GM20431 (cell line): ENCODE measurements around the gene EEFSEC.

Experiments
- in situ Hi-C: fragments of 300-500 bp; cut with MseI, MboI; formaldehyde crosslinking; loops from one replicate; pipeline ENCODE4 v1.15.0; 2020; ENCODE audit warnings: low sequenced_read_pairs; ENCODE audit not compliant: unreplicated experiment

EEFSEC gene

GRCh38 chr3:128427872-128428822, 274.9 kb downstream of the EEFSEC start:
- in situ Hi-C loops, result loop anchor here (25.0 kb wide), 1 partner anchor 159 kb away; no protein-coding TSS in a partner anchor

GRCh38 chr3:128429275-128429674, 276.0 kb downstream of the EEFSEC start:
- in situ Hi-C loops, result loop anchor here (25.0 kb wide), 1 partner anchor 158 kb away; no protein-coding TSS in a partner anchor

DNA sequence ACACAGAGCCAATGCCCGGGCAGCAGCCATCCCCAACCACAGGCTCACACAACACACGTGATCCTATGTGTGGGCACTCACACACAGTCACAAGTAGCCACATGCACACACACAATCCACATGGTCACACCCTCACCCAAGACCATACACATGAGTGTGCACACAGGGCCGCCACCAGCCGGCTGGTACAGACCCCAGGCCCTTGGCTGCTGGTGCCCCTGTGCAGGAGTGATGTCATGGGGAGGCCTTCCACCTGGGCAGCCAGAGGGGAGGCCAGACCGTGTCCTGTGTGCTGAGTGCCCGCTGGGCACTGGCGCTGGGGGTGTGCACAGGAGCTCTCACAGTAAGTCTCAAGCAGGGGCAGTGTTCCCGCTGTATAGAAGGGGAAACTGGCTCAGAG, 276.5 kb downstream of the EEFSEC start:
- in situ Hi-C loops, result loop anchor here (25.0 kb wide), 1 partner anchor 158 kb away; no protein-coding TSS in a partner anchor

- in situ Hi-C loops, result loop anchor here (25.0 kb wide), 1 partner anchor 157 kb away; no protein-coding TSS in a partner anchor
Observed at GRCh38 chr3:128430301-128430700, 277.0 kb downstream of the EEFSEC start.

GRCh38 chr3:128430731-128431130, 277.4 kb downstream of the EEFSEC start:
- in situ Hi-C loops, result loop anchor here (25.0 kb wide), 1 partner anchor 157 kb away; no protein-coding TSS in a partner anchor

DNA sequence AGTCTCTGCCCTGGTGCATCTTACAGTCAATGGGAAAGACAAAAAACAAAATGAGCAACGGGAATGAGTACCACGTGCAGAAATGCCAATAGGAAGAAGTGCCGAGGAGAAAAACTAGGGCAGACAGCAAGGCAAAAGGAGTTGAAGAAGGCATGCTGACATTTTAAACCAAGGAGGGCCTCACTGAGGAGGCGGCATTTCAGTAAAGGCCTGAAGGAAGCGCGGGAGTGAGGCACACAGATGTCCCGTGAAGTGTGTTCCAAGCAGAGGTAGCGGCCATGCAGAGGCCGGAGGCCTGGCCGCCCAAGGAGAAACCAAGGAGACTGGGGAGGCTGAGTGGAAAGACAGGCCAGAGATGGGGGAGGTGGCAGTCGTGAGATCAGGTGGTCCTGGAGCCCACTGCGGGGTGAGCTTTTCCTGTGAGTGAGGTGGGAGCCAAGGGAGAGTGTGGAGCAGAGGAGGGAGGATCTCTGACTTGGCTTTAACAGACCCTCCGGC, 278.6 kb downstream of the EEFSEC start:
- in situ Hi-C loops, result loop anchor here (25.0 kb wide), 1 partner anchor 155 kb away; no protein-coding TSS in a partner anchor

- in situ Hi-C loops, result loop anchor here (25.0 kb wide), 1 partner anchor 155 kb away; no protein-coding TSS in a partner anchor
Observed at GRCh38 chr3:128432301-128432970, 279.2 kb downstream of the EEFSEC start.

DNA sequence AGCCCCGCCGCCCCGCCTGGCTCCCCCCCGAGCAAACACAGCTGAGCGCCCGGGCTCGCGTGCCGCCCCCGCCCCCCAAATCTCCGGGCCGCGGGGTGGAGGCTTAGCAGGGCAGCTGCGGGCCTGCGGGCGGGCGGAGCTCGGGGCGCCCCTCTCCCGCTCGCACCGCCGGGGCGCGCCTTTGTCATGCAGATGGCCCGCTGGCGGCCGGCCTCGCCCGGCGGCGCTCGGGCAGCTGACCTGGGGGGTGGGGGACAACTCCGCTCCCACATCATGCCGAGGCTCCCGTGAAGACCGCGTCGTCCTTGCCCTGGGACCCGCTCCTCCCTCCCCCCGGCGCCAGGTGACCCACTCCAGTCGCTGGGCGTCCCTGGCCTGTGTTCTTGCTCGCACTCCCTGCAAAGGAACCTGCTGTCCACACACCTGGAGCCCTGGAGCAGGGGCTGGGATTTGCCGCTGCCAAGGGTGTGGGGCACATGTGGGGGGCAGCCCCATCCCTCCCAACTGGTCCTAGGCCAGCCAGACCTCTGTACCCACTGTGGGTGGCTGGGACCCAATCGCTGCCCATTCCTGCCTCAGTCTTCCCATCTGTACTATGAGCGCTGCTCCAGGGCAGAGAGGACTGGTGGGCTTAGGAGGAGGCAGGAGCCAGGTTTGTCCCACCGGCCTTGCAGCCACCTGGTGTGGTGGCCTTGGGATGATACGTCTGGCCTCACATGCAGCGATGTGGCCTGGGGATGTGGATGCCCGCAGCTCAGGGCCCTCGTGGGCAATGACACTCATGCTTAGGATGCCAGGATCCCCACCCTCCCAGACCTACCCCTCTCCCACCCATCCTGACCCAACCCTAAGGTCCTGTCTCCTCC, 279.9 kb downstream of the EEFSEC start:
- in situ Hi-C loops, result loop anchor here (25.0 kb wide), 1 partner anchor 154 kb away; no protein-coding TSS in a partner anchor

DNA sequence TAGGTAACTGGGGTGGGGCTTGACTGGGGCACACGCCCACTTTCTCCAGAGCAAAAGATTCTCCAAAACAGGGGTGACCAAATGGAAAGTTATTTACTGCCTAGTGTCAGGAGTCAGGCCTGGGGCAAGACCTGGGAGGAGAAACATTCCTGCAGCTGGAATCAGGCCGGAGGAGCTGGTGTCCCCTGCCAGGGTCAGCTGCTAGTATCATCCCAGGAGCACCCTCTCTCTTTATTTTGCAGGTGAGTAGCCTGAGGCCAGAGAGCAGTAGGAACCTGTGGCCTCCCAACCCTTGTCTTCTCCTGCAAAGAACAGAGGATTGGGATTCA, 280.5 kb downstream of the EEFSEC start:
- in situ Hi-C loops, result loop anchor here (25.0 kb wide), 1 partner anchor 154 kb away; no protein-coding TSS in a partner anchor

DNA sequence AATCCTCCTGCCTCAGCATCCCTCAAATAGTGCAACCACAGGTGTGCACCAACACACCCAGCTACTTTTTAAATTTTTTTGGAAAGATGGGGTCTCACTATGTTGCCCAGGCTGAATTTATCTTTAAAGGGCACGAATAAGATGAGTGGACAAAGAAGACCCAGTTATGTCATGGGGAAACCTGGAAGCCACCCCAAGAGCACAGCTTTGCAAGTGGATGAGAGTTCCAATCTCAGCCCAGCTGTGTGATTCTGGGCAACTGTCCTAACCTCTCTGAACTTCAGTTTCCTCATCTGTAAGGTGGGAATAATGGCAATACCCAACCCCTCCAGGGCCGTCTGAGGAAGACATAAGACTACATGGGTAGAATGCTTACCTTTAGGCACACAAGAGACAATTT, 281.2 kb downstream of the EEFSEC start:
- in situ Hi-C loops, result loop anchor here (25.0 kb wide), 1 partner anchor 153 kb away; no protein-coding TSS in a partner anchor

GRCh38 chr3:128435058-128435457, 281.8 kb downstream of the EEFSEC start:
- in situ Hi-C loops, result loop anchor here (25.0 kb wide), 1 partner anchor 152 kb away; no protein-coding TSS in a partner anchor

DNA sequence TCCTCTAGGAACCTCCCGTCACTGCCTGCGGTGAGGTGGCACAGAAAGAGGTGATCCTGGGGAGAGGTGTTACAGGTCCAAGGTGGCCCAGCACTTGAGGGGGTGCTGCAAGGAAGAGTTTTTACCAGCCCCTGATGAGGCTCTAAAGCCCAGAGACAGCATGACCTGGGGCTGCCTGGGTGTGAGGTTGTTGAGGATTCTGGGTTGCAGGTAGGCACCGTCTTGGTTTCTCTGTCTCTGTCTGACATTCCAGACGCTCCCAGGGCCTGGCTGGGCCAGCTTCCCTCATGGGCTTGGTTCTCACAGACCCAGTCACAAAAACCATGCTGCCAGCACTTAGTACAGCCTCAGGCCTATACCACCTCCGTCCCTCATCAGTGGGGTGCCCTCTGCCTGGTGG, 282.3 kb downstream of the EEFSEC start:
- in situ Hi-C loops, result loop anchor here (25.0 kb wide), 1 partner anchor 152 kb away; no protein-coding TSS in a partner anchor

- in situ Hi-C loops, result loop anchor here (25.0 kb wide), 1 partner anchor 151 kb away; no protein-coding TSS in a partner anchor
Observed at GRCh38 chr3:128436214-128436613, 282.9 kb downstream of the EEFSEC start.

DNA sequence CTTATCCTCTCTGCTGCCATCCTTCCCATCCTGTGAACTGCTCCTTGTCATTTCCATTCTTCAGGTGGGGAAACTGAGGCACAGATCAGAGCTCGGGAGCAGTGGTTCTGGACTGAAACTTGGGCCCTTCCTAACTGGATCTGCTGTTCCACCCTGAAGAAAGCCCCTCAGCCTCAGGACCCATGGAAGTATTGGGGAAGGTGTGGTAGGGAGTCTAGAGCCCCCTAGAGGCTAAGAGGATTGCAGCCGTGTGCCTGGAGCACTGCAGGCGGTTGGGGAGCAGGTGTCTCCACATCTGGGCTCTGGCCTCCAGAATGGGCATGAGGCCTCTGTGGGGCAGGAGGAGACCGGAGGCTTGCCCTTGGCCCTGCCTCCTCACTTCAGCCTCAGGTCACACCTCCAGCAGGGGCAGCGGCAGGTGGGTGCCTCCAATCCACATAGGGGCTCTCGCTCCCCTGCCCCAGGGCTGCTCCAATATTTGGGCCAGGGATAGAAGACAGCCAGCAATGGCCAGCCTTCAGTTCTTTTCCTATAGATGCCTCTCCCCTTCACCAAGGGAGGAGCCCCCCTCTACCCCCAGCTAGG, 285.3 kb downstream of the EEFSEC start:
- in situ Hi-C loops, result loop anchor here (25.0 kb wide), 1 partner anchor 149 kb away; no protein-coding TSS in a partner anchor

GRCh38 chr3:128439226-128439625, 285.9 kb downstream of the EEFSEC start:
- in situ Hi-C loops, result loop anchor here (25.0 kb wide), 1 partner anchor 148 kb away; no protein-coding TSS in a partner anchor

DNA sequence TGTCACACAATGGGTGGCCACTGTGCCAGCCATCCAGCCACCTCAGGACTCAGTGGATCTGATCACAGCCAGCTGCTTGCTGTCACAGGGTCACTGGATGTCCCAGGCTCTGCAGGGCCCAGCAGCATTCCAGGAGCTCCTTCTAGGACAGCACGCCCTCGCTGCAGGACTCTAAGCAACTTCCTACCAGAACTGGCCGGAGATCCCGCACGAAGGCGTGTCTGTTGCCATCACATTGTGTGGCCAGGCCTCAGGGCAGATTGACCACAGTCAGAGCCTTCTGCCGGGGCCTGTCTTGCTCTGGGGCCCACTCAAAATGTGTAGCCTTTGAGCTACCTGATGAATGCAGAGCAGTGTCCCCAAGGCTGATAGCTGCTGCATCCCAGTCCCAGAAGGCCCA, 288.8 kb downstream of the EEFSEC start:
- in situ Hi-C loops, result loop anchor here (25.0 kb wide), 1 partner anchor 145 kb away; no protein-coding TSS in a partner anchor

GRCh38 chr3:128442949-128443348, 289.7 kb downstream of the EEFSEC start:
- in situ Hi-C loops, result loop anchor here (25.0 kb wide), 1 partner anchor 144 kb away; no protein-coding TSS in a partner anchor

GRCh38 chr3:128443771-128444170, 290.5 kb downstream of the EEFSEC start:
- in situ Hi-C loops, result loop anchor here (25.0 kb wide), 1 partner anchor 144 kb away; no protein-coding TSS in a partner anchor
